GM13977 (cell line): Measurements from ENCODE around the gene LRFN4.

Experiments used
- DNase-seq: peaks from one replicate; pipeline ENCODE4 v3.0.0; 2012; ENCODE audit warnings: low spot score
- CTCF ChIP-seq: IDR thresholded peaks from 2 replicates; pipeline ENCODE4 v1.5.1; 2012; ENCODE audit warnings: mild to moderate bottlenecking, control low read depth; ENCODE audit not compliant: insufficient read depth; ENCODE audit errors: extremely low read depth, missing control alignments
- in situ Hi-C: fragments of 300-500 bp; cut with MboI; formaldehyde crosslinking; loops from one replicate; pipeline ENCODE4 v1.12.0; 2022; ENCODE audit warnings: low sequenced_read_pairs, low pct_unique_long_range_greater_than_20kb, mixed read lengths, inconsistent platforms; ENCODE audit not compliant: unreplicated experiment

LRFN4 gene

GRCh38 chr11:66881451-66881835 lies 24.6 kb downstream of the LRFN4 start:
- in situ Hi-C loops, result no loop called here
- DNase-seq, result no peak
- no peak for TF ChIP-seq CTCF

- in situ Hi-C loops, result no loop called here
- TF ChIP-seq CTCF, result no peak
- DNase-seq, result no peak
Observed at GRCh38 chr11:66881927-66882452, 25.1 kb downstream of the LRFN4 start.

- DNase-seq, result no peak
- TF ChIP-seq CTCF, result no peak
- in situ Hi-C loops, result no loop called here
Observed at GRCh38 chr11:66882561-66883015, 25.7 kb downstream of the LRFN4 start.

GRCh38 chr11:66883016-66883965 lies 26.4 kb downstream of the LRFN4 start:
- in situ Hi-C loops, result no loop called here
- DNase-seq, result peak; percentile 60

GRCh38 chr11:66884443-66884842 lies 27.6 kb downstream of the LRFN4 start:
- in situ Hi-C loops, result no loop called here
- TF ChIP-seq CTCF, result no peak
- no peak for DNase-seq

More at GRCh38 chr11:66883016-66883965, 26.4 kb downstream of the LRFN4 start:
- TF ChIP-seq CTCF, result peak; percentile 87

- in situ Hi-C loops, result no loop called here
- DNase-seq, result no peak
- TF ChIP-seq CTCF, result no peak
Observed at GRCh38 chr11:66885469-66885868, 28.6 kb downstream of the LRFN4 start.
